HG03045 (cell line): ENCODE data around the gene RNASE12.
"Not testable (repeated sequence)": the region's sequence is repeated elsewhere in the genome, so short reads cannot be mapped to it uniquely, and the experiment has no call there.

ENCODE experiments used
- ATAC-seq: cut with Tn5 transposase; IDR thresholded peaks from one replicate; pipeline ENCODE4 v1.9.1; 2021; ENCODE audit warnings: mild to moderate bottlenecking, moderate library complexity; ENCODE audit not compliant: unreplicated experiment

The RNASE12 gene

GRCh38 chr14:20583142-20583541, 8.0 kb downstream of the RNASE12 start:
- no peak for ATAC-seq

- ATAC-seq: no peak
These were observed 10.9 kb downstream of the RNASE12 start for GRCh38 chr14:20580242-20580641.

GRCh38 chr14:20578784-20579502, 12.2 kb downstream of the RNASE12 start:
- ATAC-seq: no peak

GRCh38 chr14:20578325-20578724, 12.9 kb downstream of the RNASE12 start:
- ATAC-seq: no peak

GRCh38 chr14:20572382-20572990, 18.7 kb downstream of the RNASE12 start:
- not testable (repeated sequence) for ATAC-seq

- not testable (repeated sequence) for ATAC-seq
These were observed 20.5 kb downstream of the RNASE12 start for GRCh38 chr14:20570720-20571119.

- ATAC-seq: not testable (repeated sequence)
These were observed 21.3 kb downstream of the RNASE12 start for GRCh38 chr14:20569865-20570264.

- ATAC-seq: no peak
These were observed 22.1 kb downstream of the RNASE12 start for GRCh38 chr14:20569066-20569465.

GRCh38 chr14:20568393-20568792, 22.8 kb downstream of the RNASE12 start:
- ATAC-seq: no peak

- ATAC-seq: not testable (repeated sequence)
These were observed 24.0 kb downstream of the RNASE12 start for GRCh38 chr14:20567199-20567598.

- no peak for ATAC-seq
These were observed 26.6 kb downstream of the RNASE12 start for GRCh38 chr14:20564501-20564997.

GRCh38 chr14:20563971-20564370, 27.2 kb downstream of the RNASE12 start:
- no peak for ATAC-seq

- ATAC-seq: no peak
These were observed 30.2 kb downstream of the RNASE12 start, which contains the start of gene RNASE9 for GRCh38 chr14:20560961-20561360. Gene RNASE9 (minus strand): TSS chr14:20561047.

- ATAC-seq: no peak
These were observed 31.7 kb downstream of the RNASE12 start for GRCh38 chr14:20559461-20559904.

GRCh38 chr14:20557212-20557542, 34.0 kb downstream of the RNASE12 start:
- no peak for ATAC-seq

- ATAC-seq: no peak
These were observed 34.5 kb downstream of the RNASE12 start for GRCh38 chr14:20556500-20557211.

- ATAC-seq: no peak
These were observed 35.3 kb downstream of the RNASE12 start for GRCh38 chr14:20555845-20556244.

- no peak for ATAC-seq
These were observed 38.2 kb downstream of the RNASE12 start for GRCh38 chr14:20553024-20553423.

- ATAC-seq: no peak
These were observed 39.6 kb downstream of the RNASE12 start for GRCh38 chr14:20551606-20552005.

GRCh38 chr14:20550926-20551325, 40.2 kb downstream of the RNASE12 start:
- no peak for ATAC-seq

- no peak for ATAC-seq
These were observed 42.6 kb downstream of the RNASE12 start for GRCh38 chr14:20548414-20549158.
